ENCODE measurements around the gene PAIP2. TPM values are rescaled to one million over a fixed set of nuclear protein-coding genes. Genes with fewer than 3 reads are reported as not detected.
A peak's percentile ranks its signal among the peaks of the same experiment; 100 is the strongest.

Gene PAIP2
- total and polyA plus RNA-seq, 7 donors: 70.7 to 146 (median 98.0) TPM

- H3K27ac ChIP-seq: no peak overlapping the region
- no peaks in the 10 kb centered on the region for H3K9me3 ChIP-seq
- peaks cover 12 to 17% (median 12%) of the 10 kb centered on the region in 3 donors for H3K27me3 ChIP-seq
- H3K4me1 ChIP-seq: peaks cover 0 to 20% (median 13%) of the 10 kb centered on the region in 4 donors
- 8 to 24% methylated on average over 8 of the region's 8 CpGs for WGBS, 2 donors
- intact Hi-C loops (cut with DNase I): no loop called here
- no peak for DNase-seq
- H3K36me3 ChIP-seq: no peaks in the 10 kb centered on the region
- H3K4me3 ChIP-seq: no peak overlapping the region
- TF ChIP-seq EP300 (IDR thresholded peaks at IDR 0.05) (no peak), POLR2A (IDR thresholded peaks at IDR 0.05) (no peak), POLR2AphosphoS5 (IDR thresholded peaks at IDR 0.05) (no peak), CTCF (IDR thresholded peaks at IDR 0.05) (no peak)
Observed at GRCh38 chr5:139388198-139388821, 46.7 kb downstream of the PAIP2 start.

GRCh38 chr5:139389701-139390638 lies 48.3 kb downstream of the PAIP2 start, which contains the start of gene MZB1:
Gene MZB1, minus strand, starts transcription at chr5:139389913. Its CDS starts 57 bp downstream, at chr5:139389856.
- intact Hi-C loops (cut with DNase I): no loop called here
- Histone ChIP-seq H3K27ac (peak within 1 kb of the TSS in 1 of 4 donors; percentile 53), H3K4me1 (peaks cover 0 to 32% (median 29%) of the 10 kb centered on the region in 4 donors), H3K36me3 (no peaks in the 10 kb centered on the region), H3K27me3 (peaks cover 27 to 33% (median 29%) of the 10 kb centered on the region in 3 donors), H3K9me3 (no peaks in the 10 kb centered on the region), H3K4me3 (no peak within 1 kb of the TSS)
- no peak for DNase-seq
- 55 to 81% methylated on average over 11 of the region's 11 CpGs for WGBS, 2 donors
- no peak for TF ChIP-seq CTCF (IDR thresholded peaks at IDR 0.05)
- no peak for TF ChIP-seq POLR2AphosphoS5 (IDR thresholded peaks at IDR 0.05)

- DNase-seq: no peak
- TF ChIP-seq EP300 (IDR thresholded peaks at IDR 0.05) (no peak), POLR2A (IDR thresholded peaks at IDR 0.05) (no peak), POLR2AphosphoS5 (IDR thresholded peaks at IDR 0.05) (no peak), CTCF (IDR thresholded peaks at IDR 0.05) (no peak)
Observed at GRCh38 chr5:139390639-139391569, 49.2 kb downstream of the PAIP2 start.

GRCh38 chr5:139391570-139392323 lies 50.1 kb downstream of the PAIP2 start:
- intact Hi-C loops (cut with DNase I): no loop called here
- Histone ChIP-seq H3K9me3 (no peaks in the 10 kb centered on the region), H3K27ac (peak overlapping the region in 2 of 4 donors; percentile 8 to 53), H3K27me3 (peaks cover 29 to 50% (median 39%) of the 10 kb centered on the region in 3 donors), H3K36me3 (no peaks in the 10 kb centered on the region), H3K4me1 (peaks cover 0 to 35% (median 32%) of the 10 kb centered on the region in 4 donors), H3K4me3 (peak overlapping the region in 2 of 4 donors; percentile 38 to 45)
- 12 to 26% methylated on average over 33 of the region's 33 CpGs for WGBS, 2 donors
- no peak for DNase-seq
- TF ChIP-seq POLR2A (IDR thresholded peaks at IDR 0.05) (no peak), CTCF (IDR thresholded peaks at IDR 0.05) (no peak), EP300 (IDR thresholded peaks at IDR 0.05) (no peak), POLR2AphosphoS5 (IDR thresholded peaks at IDR 0.05) (no peak)

More at GRCh38 chr5:139390639-139391569, 49.2 kb downstream of the PAIP2 start:
- intact Hi-C loops (cut with DNase I): no loop called here
- Histone ChIP-seq H3K36me3 (no peaks in the 10 kb centered on the region), H3K4me1 (peaks cover 0 to 35% (median 32%) of the 10 kb centered on the region in 4 donors), H3K4me3 (no peak overlapping the region), H3K27me3 (peaks cover 29 to 43% (median 38%) of the 10 kb centered on the region in 3 donors), H3K27ac (peak overlapping the region in 1 of 4 donors; percentile 53), H3K9me3 (no peaks in the 10 kb centered on the region)
- WGBS, 2 donors: 77 to 81% methylated on average over 10 of the region's 10 CpGs
